GM12865 (cell line): ENCODE measurements around the gene STPG1.

Experiments used
- DNase-seq: peaks from one replicate; pipeline ENCODE4 v3.0.0; 2010; ENCODE audit warnings: low read depth
- H3K4me3 ChIP-seq: 2 replicates; pipeline ENCODE4 v1.5.1; 2011; ENCODE audit warnings: mild to moderate bottlenecking, low read depth, low read length, control low read depth
- TF ChIP-seq, protein P1 (sequence below): IDR thresholded peaks from 2 replicates; pipeline ENCODE4 v1.5.1; 2011; ENCODE audit warnings: low read length, control low read depth, low read depth, inconsistent platforms; ENCODE audit not compliant: insufficient read depth; ENCODE audit errors: missing control alignments

STPG1 gene

GRCh38 chr1:24363994-24364393 lies 49.6 kb downstream of the STPG1 start:
- DNase-seq, result no peak
- TF ChIP-seq, protein P1, sequence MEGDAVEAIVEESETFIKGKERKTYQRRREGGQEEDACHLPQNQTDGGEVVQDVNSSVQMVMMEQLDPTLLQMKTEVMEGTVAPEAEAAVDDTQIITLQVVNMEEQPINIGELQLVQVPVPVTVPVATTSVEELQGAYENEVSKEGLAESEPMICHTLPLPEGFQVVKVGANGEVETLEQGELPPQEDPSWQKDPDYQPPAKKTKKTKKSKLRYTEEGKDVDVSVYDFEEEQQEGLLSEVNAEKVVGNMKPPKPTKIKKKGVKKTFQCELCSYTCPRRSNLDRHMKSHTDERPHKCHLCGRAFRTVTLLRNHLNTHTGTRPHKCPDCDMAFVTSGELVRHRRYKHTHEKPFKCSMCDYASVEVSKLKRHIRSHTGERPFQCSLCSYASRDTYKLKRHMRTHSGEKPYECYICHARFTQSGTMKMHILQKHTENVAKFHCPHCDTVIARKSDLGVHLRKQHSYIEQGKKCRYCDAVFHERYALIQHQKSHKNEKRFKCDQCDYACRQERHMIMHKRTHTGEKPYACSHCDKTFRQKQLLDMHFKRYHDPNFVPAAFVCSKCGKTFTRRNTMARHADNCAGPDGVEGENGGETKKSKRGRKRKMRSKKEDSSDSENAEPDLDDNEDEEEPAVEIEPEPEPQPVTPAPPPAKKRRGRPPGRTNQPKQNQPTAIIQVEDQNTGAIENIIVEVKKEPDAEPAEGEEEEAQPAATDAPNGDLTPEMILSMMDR, result no peak
- H3K4me3 ChIP-seq, result no peak overlapping the region

DNA sequence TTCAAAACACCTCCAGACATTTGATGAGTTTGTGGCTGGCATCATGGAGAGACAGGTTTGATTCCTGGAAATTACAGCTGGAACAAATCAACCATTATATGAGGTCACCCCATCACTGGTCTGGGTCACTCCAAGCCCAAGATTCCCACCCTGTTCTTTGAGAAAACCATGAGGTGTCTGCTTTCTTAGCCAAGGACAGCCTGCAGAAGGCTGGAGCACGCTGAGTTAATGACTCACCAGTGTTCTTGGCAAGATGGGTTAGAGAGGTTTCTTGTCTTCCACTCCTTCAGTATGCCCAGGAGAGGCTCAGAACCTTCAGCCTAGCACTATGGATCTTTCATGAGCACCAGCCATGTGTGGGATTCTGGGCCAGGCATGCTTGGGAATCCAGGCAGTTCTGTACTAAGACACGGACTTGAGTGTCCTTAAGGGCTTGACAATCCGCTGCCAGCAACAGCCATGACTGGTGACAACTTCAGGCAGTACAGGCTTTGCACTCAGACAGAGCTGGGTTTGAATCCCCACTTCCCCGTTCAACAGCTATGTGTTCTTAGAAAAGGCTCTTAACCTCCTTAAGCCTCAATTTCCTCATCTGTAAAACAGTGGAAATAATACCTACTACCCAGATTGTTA lies 50.5 kb downstream of the STPG1 start:
- TF ChIP-seq, protein P1, result no peak
- H3K4me3 ChIP-seq, result no peak overlapping the region
- DNase-seq, result no peak

GRCh38 chr1:24362396-24362795 lies 51.2 kb downstream of the STPG1 start:
- no peak for DNase-seq
- H3K4me3 ChIP-seq, result no peak overlapping the region
- TF ChIP-seq, protein P1, result no peak

- H3K4me3 ChIP-seq, result no peak overlapping the region
- TF ChIP-seq, protein P1, result no peak
- no peak for DNase-seq
Observed at GRCh38 chr1:24361811-24362210, 51.8 kb downstream of the STPG1 start.

DNA sequence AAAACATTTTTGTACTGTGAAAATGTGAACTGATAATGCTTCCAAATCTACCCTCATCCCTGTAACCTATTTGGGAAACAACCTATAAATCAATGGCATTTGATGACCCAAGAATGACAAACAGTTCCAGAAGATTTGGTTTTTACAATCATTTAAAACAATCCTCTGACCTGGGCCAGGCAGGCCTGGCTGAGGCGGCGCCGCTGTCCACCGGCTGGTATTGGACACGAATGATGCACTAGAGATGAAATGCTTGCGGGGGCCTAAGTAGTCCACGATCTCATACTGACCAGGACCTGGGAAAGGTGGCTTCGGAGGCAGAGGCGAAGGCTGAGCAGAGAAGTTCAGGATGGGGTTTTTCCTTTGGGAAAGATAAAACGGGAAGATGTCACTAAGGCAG lies 52.9 kb downstream of the STPG1 start:
- no peak for DNase-seq
- H3K4me3 ChIP-seq, result no peak overlapping the region
- TF ChIP-seq, protein P1, result no peak

DNA sequence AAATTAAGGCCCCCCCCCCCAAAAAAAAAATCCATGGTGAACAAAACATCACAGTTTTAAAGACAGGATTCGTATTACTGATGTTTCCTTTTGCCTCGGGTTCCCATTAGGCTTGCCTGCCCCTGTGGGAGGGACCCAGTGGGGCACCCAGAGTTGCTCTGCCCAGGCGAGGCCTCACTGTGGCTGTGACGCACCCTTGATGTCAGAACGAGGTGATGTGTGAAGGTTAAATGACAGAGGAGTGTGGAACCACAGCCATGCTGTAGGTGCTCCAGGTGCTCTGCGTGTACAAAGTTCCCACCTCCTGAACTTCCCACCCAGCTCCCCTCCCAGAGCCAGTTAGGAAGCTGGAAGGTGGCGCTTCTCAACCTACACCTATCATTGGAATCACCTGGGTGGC lies 56.5 kb downstream of the STPG1 start:
- no peak for DNase-seq
- TF ChIP-seq, protein P1, result no peak
- H3K4me3 ChIP-seq, result no peak overlapping the region

DNA sequence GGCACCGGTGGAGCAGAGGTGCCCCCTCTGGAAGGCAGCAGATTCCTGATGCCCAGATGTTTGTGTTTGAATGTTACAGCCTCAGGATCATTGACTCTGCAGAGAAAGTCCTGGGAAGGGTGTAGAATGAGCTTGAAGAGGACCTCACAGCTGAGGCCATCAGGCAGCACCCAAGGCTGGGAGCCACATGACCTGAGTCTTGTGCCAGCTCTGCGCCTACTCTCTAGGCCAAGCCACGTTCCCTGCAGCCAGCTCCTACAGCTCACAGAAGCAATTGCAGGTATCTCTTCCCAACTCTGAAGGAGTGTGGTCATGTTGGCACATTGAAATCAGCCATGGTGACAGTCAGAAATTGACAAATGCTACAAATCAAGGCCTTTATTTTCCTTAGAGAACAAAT lies 58.1 kb downstream of the STPG1 start:
- DNase-seq, result no peak
- TF ChIP-seq, protein P1, result no peak
- no peak overlapping the region for H3K4me3 ChIP-seq
